Measurements from ENCODE around the gene FZD7. TPM values are rescaled to one million over a fixed set of nuclear protein-coding genes. Genes with fewer than 3 reads are reported as not detected.

The FZD7 gene
- 31.8 TPM for total RNA-seq

GRCh38 chr2:202033317-202034248, at the start of gene FZD7:
Gene FZD7, plus strand, starts transcription at chr2:202033855. Its CDS starts 793 bp downstream, at chr2:202034648.

DNA sequence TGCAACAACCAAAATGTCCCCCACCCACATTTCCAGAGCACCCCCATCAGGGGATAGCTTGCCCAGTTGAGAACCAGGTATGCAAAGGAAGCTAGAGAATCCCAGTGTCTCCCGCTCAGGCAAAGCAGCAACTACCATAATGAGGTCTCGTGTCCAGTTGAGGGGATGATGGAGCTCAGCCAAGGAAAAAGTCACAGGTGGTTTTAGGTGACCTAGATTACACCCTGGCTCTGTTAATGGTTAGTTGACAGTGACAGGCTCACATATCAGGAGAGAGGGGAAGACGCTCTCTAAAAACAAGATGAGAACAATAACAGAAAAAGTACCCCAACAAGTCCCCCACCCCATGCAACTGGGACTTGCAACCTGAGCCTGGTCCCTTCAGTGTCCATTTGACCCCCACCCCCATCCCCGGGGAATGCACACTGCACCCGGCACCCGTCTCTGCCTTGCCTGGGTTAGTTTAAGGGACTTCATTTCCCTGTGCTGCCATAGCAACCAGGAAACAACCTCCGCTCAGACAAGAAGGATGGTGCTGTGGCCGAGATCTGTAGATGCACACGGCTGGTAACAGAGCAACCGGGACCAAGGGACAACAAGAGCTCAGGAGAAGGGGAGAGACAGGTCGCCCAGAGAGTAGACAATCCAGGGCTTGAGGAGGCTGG, 39.2 kb downstream of the FZD7 start, which contains the start of gene KIAA2012:
Gene KIAA2012 (plus strand): TSS at position 519 of the 665 bp plus-strand sequence. CDS start 373 bp downstream, outside the sequence.

Other genes starting within 250 kb of the FZD7 start
- gene CDK15, start 227.3 kb upstream of the FZD7 start, total RNA-seq = 1.7 TPM
- not detected for gene KIAA2012, start 39.4 kb downstream of the FZD7 start, total RNA-seq
- gene SUMO1, start 204.7 kb downstream of the FZD7 start, total RNA-seq = 116 TPM
- gene NOP58, start 231.9 kb downstream of the FZD7 start, total RNA-seq = 127 TPM

Measured in camera-type eye (tissue), 1 donor.